IMR-90 (cell line): ENCODE results near the gene DET1. TPM values are rescaled to one million over a fixed set of nuclear protein-coding genes. Genes with fewer than 3 reads are reported as not detected.

Source experiments
- ATAC-seq: fragments of 200-7000 bp; cut with Tn5 transposase; 2 replicates; pipeline ENCODE4 v1.9.1; 2020; ENCODE audit warnings: low read depth, mild to moderate bottlenecking, moderate library complexity
- BruUV-seq: library from RNA; stranded (reverse); fragments of 400-500 nt; replicated peaks from 2 replicates; lab custom pipeline; 2021; lab: Mats Ljungman, UMichigan
- CTCF ChIA-PET: fragments of 300-600 bp; formaldehyde crosslinking; extraction: SDS; loops from one replicate; lab custom pipeline; 2021; ENCODE audit warnings: antibody characterized with exemption; lab: Yijun Ruan, JAX
- POLR2A ChIA-PET: fragments of 300-600 bp; sonication (Branson Sonifier 250); formaldehyde crosslinking; loops from one replicate; lab custom pipeline; 2022; ENCODE audit warnings: antibody characterized with exemption; ENCODE audit not compliant: unreplicated experiment; lab: Charles Lee
- DNase-seq: peaks from one replicate; pipeline ENCODE4 v3.0.0; 2013
- H2AFZ ChIP-seq: replicated peaks from 2 replicates; pipeline ENCODE3; 2013; ENCODE audit warnings: low read length, mild to moderate bottlenecking; ENCODE audit not compliant: poor library complexity
- H2AK5ac ChIP-seq: 2 replicates; pipeline ENCODE4 v1.6.1; 2013; ENCODE audit warnings: low read depth, low read length, inconsistent platforms
- H2AK9ac ChIP-seq: replicated peaks from 2 replicates; pipeline ENCODE3; 2013; ENCODE audit warnings: mild to moderate bottlenecking, low read depth, low read length, moderate library complexity; ENCODE audit not compliant: poor library complexity
- H2BK120ac ChIP-seq: 2 replicates; pipeline ENCODE4 v1.6.1; 2013; ENCODE audit warnings: low read depth, low read length, inconsistent platforms
- H2BK15ac ChIP-seq: 3 replicates; pipeline ENCODE4 v1.6.1; 2013; ENCODE audit warnings: low read depth, low read length, inconsistent platforms
- H2BK20ac ChIP-seq: 2 replicates; pipeline ENCODE4 v1.6.1; 2013; ENCODE audit warnings: low read depth, mild to moderate bottlenecking, inconsistent platforms, low read length, moderate library complexity
- H2BK5ac ChIP-seq: 2 replicates; pipeline ENCODE4 v1.6.1; 2013; ENCODE audit warnings: mild to moderate bottlenecking, low read depth, low read length, inconsistent platforms; ENCODE audit not compliant: poor library complexity, severe bottlenecking
- H3K14ac ChIP-seq: replicated peaks from 2 replicates; pipeline ENCODE4 v1.6.1; 2013; ENCODE audit warnings: low read depth, low read length, inconsistent platforms
- H3K18ac ChIP-seq: 2 replicates; pipeline ENCODE4 v1.6.1; 2013; ENCODE audit warnings: low read depth, low read length, control low read depth
- H3K23ac ChIP-seq: 2 replicates; pipeline ENCODE4 v1.6.1; 2013; ENCODE audit warnings: low read depth, low read length, inconsistent platforms
- H3K27ac ChIP-seq: 2 replicates; pipeline ENCODE4 v1.5.1; 2013; ENCODE audit warnings: mild to moderate bottlenecking, control low read depth, low read length; ENCODE audit not compliant: insufficient read depth
- H3K27me3 ChIP-seq: 2 replicates; pipeline ENCODE4 v1.6.1; 2013; ENCODE audit warnings: low read length; ENCODE audit not compliant: control insufficient read depth, insufficient read depth
- H3K36me3 ChIP-seq: 2 replicates; pipeline ENCODE4 v1.6.1; 2013; ENCODE audit warnings: low read length, mixed read lengths; ENCODE audit not compliant: control insufficient read depth, insufficient read depth
- H3K4ac ChIP-seq: 2 replicates; pipeline ENCODE4 v1.6.1; 2013; ENCODE audit warnings: low read depth, low read length, inconsistent platforms
- H3K4me1 ChIP-seq: 2 replicates; pipeline ENCODE4 v1.6.1; 2013; ENCODE audit warnings: low read length, mixed read lengths; ENCODE audit not compliant: control insufficient read depth, insufficient read depth
- H3K4me2 ChIP-seq: 2 replicates; pipeline ENCODE4 v1.6.1; 2013; ENCODE audit warnings: low read depth, mild to moderate bottlenecking, control low read depth, low read length, moderate library complexity
- H3K4me3 ChIP-seq: 2 replicates; pipeline ENCODE4 v1.5.1; 2013; ENCODE audit warnings: low read depth, mild to moderate bottlenecking, control low read depth, low read length, moderate library complexity; ENCODE audit not compliant: insufficient read depth
- H3K56ac ChIP-seq: 2 replicates; pipeline ENCODE4 v1.6.1; 2013; ENCODE audit warnings: low read length, inconsistent platforms; ENCODE audit not compliant: insufficient read depth; ENCODE audit errors: extremely low read depth
- H3K79me1 ChIP-seq, 2 experiments: 2 replicates each; pipeline ENCODE4 v1.6.1; 2013; ENCODE audit warnings: low read length in 2 of 2, inconsistent platforms in 1 of 2, low read depth in 1 of 2
- H3K9ac ChIP-seq: 2 replicates; pipeline ENCODE4 v1.6.1; 2013; ENCODE audit warnings: low read depth, low read length, control low read depth
- H3K9me1 ChIP-seq: 2 replicates; pipeline ENCODE4 v1.6.1; 2013; ENCODE audit warnings: low read length, inconsistent platforms; ENCODE audit not compliant: insufficient read depth
- H3K9me3 ChIP-seq: 2 replicates; pipeline ENCODE4 v1.6.1; 2013; ENCODE audit warnings: low read length; ENCODE audit not compliant: control insufficient read depth, insufficient read depth
- H4K20me1 ChIP-seq: 2 replicates; pipeline ENCODE4 v1.6.1; 2013; ENCODE audit warnings: low read length, inconsistent platforms; ENCODE audit not compliant: insufficient read depth
- H4K5ac ChIP-seq: 2 replicates; pipeline ENCODE4 v1.6.1; 2013; ENCODE audit warnings: mild to moderate bottlenecking, low read depth, low read length, control low read depth
- H4K8ac ChIP-seq, 2 experiments: 2 replicates each; pipeline ENCODE4 v1.6.1; 2013; ENCODE audit warnings: low read depth in 2 of 2, low read length in 2 of 2, control low read depth in 1 of 2, inconsistent platforms in 1 of 2
- H4K91ac ChIP-seq: 2 replicates; pipeline ENCODE4 v1.6.1; 2013; ENCODE audit warnings: low read depth, low read length, inconsistent platforms; ENCODE audit not compliant: insufficient read depth
- CEBPB ChIP-seq: IDR thresholded peaks from 2 replicates; pipeline ENCODE4 v1.6.1; 2012; ENCODE audit warnings: low read depth, low read length, improper control_type of control experiment
- SMC3 ChIP-seq: fragments of 150-350 bp; IDR thresholded peaks from 2 replicates; pipeline ENCODE4 v1.6.1; 2016; ENCODE audit warnings: low read depth, mild to moderate bottlenecking, antibody characterized with exemption, low read length, moderate library complexity
- WGBS, 2 experiments: methylation state at CpG; one replicate each; pipeline versions ENCODE4 v1.1.5 to v1.1.7; 2013; ENCODE audit warnings: missing lambda C conversion rate in 2 of 2; ENCODE audit not compliant: insufficient read length in 1 of 2; ENCODE audit errors: extremely low coverage in 2 of 2; 5-methylcytosine and 5-hydroxymethylcytosine counted together
- dilution Hi-C: fragments of 300-500 bp; cut with HindIII; formaldehyde crosslinking; loops from one replicate; pipeline ENCODE4 v1.14.3; 2018; ENCODE audit warnings: low sequenced_read_pairs; ENCODE audit not compliant: unreplicated experiment
- in situ Hi-C: fragments of 300-500 bp; cut with MboI; formaldehyde crosslinking; loops from 3 replicates; pipeline ENCODE4 v1.14.3; 2019; ENCODE audit warnings: low sequenced_read_pairs, inconsistent platforms, mixed read lengths
- intact Hi-C: fragments of 100-400 bp; cut with micrococcal nuclease; formaldehyde crosslinking; loops from 2 replicates; pipeline ENCODE4 v1.10.0; 2022
- polyA plus RNA-seq, 3 experiments: library from polyadenylated mRNA; depleted of rRNA; stranded (reverse); fragments of >200 nt; gene quantifications; 2 replicates each; pipeline ENCODE4 v1.2.3, GENCODE V29; 2012; ENCODE audit warnings: low replicate concordance in 1 of 3
- total RNA-seq: library from RNA; depleted of rRNA; stranded (reverse); fragments of >200 nt; gene quantifications from 2 replicates; pipeline ENCODE4 v1.2.3, GENCODE V29; 2012

DET1 gene
- total and polyA plus RNA-seq, 2 of the 4 experiments (the other 2 are of a cell fraction), result 5.6 to 9.1 TPM

GRCh38 chr15:88477904-88478303 lies 68.6 kb downstream of the DET1 start:
- Histone ChIP-seq H4K8ac (no peak overlapping the region), H3K36me3 (peaks cover 24% of the 10 kb centered on the region), H3K4me3 (no peak overlapping the region), H3K9me1 (no peaks in the 10 kb centered on the region; the same call in 1 of the 2 replicates), H3K4ac (no peak overlapping the region), H3K79me1 (0 out of 4 replicates have a peak, but pooled peaks cover 2% of the 10 kb centered on the region in 2 experiments), H2AFZ (no peak overlapping the region), H3K23ac (no peak overlapping the region), H4K91ac (no peak overlapping the region), H2BK5ac (no peak overlapping the region), H2AK9ac (no peak overlapping the region), H2BK120ac (no peak overlapping the region), H3K56ac (no peak overlapping the region), H3K9ac (no peak overlapping the region), H3K9me3 (no peaks in the 10 kb centered on the region), H3K14ac (no peak overlapping the region), H2AK5ac (no peak overlapping the region), H2BK15ac (no peak overlapping the region), H3K27ac (no peak overlapping the region), H2BK20ac (no peak overlapping the region), H3K18ac (no peak overlapping the region), H4K5ac (no peak overlapping the region), H3K4me2 (no peak overlapping the region), H4K20me1 (no peaks in the 10 kb centered on the region), H3K4me1 (peaks cover 2% of the 10 kb centered on the region; the same call in 1 of the 2 replicates), H3K27me3 (no peaks in the 10 kb centered on the region)
- WGBS, 2 experiments, result no CpG with 5 or more reads among the region's 5 CpGs
- dilution Hi-C loops, result no loop called here
- no peak for DNase-seq
- ATAC-seq, result no peak
- CTCF ChIA-PET, result interaction anchor here (1.2 kb wide), 1 partner anchor 141 kb away, joined by 3 read pairs; no protein-coding TSS in a partner anchor
- no peak for TF ChIP-seq SMC3
- peak; percentile 30; the same call in 1 of the 2 replicates for TF ChIP-seq CEBPB
- no TSS peak for BruUV-seq
- intact Hi-C loops, result loop anchor here (2.0 kb wide), 2 partner anchors 69 to 357 kb away; partner anchors contain the start of gene DET1
- in situ Hi-C loops, result loop anchor here (25.0 kb wide), 2 partner anchors 359 to 534 kb away; no protein-coding TSS in a partner anchor
- POLR2A ChIA-PET, result no interaction called here
